ENCODE results near the gene SUGCT. TPM values are rescaled to one million over a fixed set of nuclear protein-coding genes. Genes with fewer than 3 reads are reported as not detected.
"Not testable (repeated sequence)": the region's sequence is repeated elsewhere in the genome, so short reads cannot be mapped to it uniquely, and the experiment has no call there.

SUGCT gene
- polyA plus RNA-seq, 1 of the 3 experiments (the other 2 are of a cell fraction): 53.7 TPM

GRCh38 chr7:40646717-40647116 lies 511.9 kb downstream of the SUGCT start (continued):
- TF ChIP-seq ZBTB33 (IDR thresholded peaks at IDR 0.05; ENCODE audit: borderline replicate concordance, low read depth): no peak
- no peak for TF ChIP-seq RCOR1 (IDR thresholded peaks at IDR 0.05; ENCODE audit: low read length)

- POLR2A ChIA-PET: no interaction called here
- no peaks in the 10 kb centered on the region for H3K27me3 ChIP-seq (ENCODE audit: insufficient read depth)
- DNase-seq: no peak
- no peaks in the 10 kb centered on the region for H3K9me2 ChIP-seq
- peaks cover 0 to 27% of the 10 kb centered on the region in 2 experiments; a peak in 2 of 4 replicates for H3K4me1 ChIP-seq (ENCODE audit: control insufficient read depth in 1 of 2, insufficient read depth in 2 of 2, low read depth in 1 of 2, low read length in 1 of 2)
- peaks cover 8% of the 10 kb centered on the region for H3F3A ChIP-seq (replicated peaks; ENCODE audit: insufficient read depth)
- CTCF ChIA-PET: interaction anchor here (1.6 kb wide), 1 partner anchor 513 kb away, joined by 4 read pairs; the partner anchor contains the start of genes MPLKIP and SUGCT
- no peaks in the 10 kb centered on the region for H4K20me1 ChIP-seq (ENCODE audit: insufficient read depth)
- H3K27ac ChIP-seq (ENCODE audit: low read depth in 2 of 2, low read length in 1 of 2): no peak overlapping the region
- H3K4me3 ChIP-seq (ENCODE audit: low read depth in 2 of 2, low read length in 1 of 2): no peak overlapping the region
- no peaks in the 10 kb centered on the region for H3K9me3 ChIP-seq
- no peak overlapping the region for H3K4me2 ChIP-seq
- H3K79me2 ChIP-seq (ENCODE audit: insufficient read depth): peaks cover 78% of the 10 kb centered on the region; the same call in 1 of the 2 replicates
- TF ChIP-seq JUND (IDR thresholded peaks at IDR 0.05) (peak; percentile 36; the same call in 1 of the 2 replicates), FOSL2 (IDR thresholded peaks at IDR 0.05; ENCODE audit: borderline replicate concordance, low read depth) (peak; percentile 50; the same call in 1 of the 2 replicates), TCF12 (IDR thresholded peaks at IDR 0.05) (0 out of 2 replicates have a peak, but pooled peaks have one; percentile 21), RXRA (IDR thresholded peaks at IDR 0.05; ENCODE audit: borderline replicate concordance, low read depth) (no peak), PBX3 (IDR thresholded peaks at IDR 0.05) (no peak), GABPA (IDR thresholded peaks at IDR 0.05; ENCODE audit: low read depth) (no peak)
- no peak overlapping the region for H3K9ac ChIP-seq
- no peak overlapping the region for H2AFZ ChIP-seq (ENCODE audit: low read depth)
- H3K36me3 ChIP-seq (replicated peaks in 1 of 2; ENCODE audit: control insufficient read depth in 1 of 2, insufficient read depth in 2 of 2, low read length in 1 of 2): peaks cover 4 to 21% of the 10 kb centered on the region in 2 experiments
- 85% methylated on average over 5 of the region's 5 CpGs for whole genome bisulfite sequencing (ENCODE audit: low lambda C conversion rate)
Measured at GRCh38 chr7:40647719-40648118, 512.9 kb downstream of the SUGCT start.

GRCh38 chr7:40649247-40649646 lies 514.4 kb downstream of the SUGCT start:
- DNase-seq: no peak
- no peak overlapping the region for H3K27ac ChIP-seq (ENCODE audit: low read depth in 2 of 2, low read length in 1 of 2)
- ChIA-PET POLR2A (no interaction called here), CTCF (interaction anchor here (1.6 kb wide), 1 partner anchor 515 kb away, joined by 4 read pairs; the partner anchor contains the start of genes MPLKIP and SUGCT)
- no peak overlapping the region for H3K4me2 ChIP-seq
- no peak overlapping the region for H3K9ac ChIP-seq
- no peaks in the 10 kb centered on the region for H3K9me2 ChIP-seq
- H3K27me3 ChIP-seq (ENCODE audit: insufficient read depth): no peaks in the 10 kb centered on the region
- peaks cover 0 to 12% of the 10 kb centered on the region in 2 experiments; a peak in 2 of 4 replicates for H3K4me1 ChIP-seq (ENCODE audit: control insufficient read depth in 1 of 2, insufficient read depth in 2 of 2, low read depth in 1 of 2, low read length in 1 of 2)
- peaks cover 79% of the 10 kb centered on the region; the same call in 1 of the 2 replicates for H3K79me2 ChIP-seq (ENCODE audit: insufficient read depth)
- H2AFZ ChIP-seq (ENCODE audit: low read depth): no peak overlapping the region
- WGBS (ENCODE audit: low lambda C conversion rate): 94% methylated on average over 1 of the region's 1 CpG
- peaks cover 8% of the 10 kb centered on the region for H3F3A ChIP-seq (replicated peaks; ENCODE audit: insufficient read depth)
- TF ChIP-seq ELF1 (IDR thresholded peaks at IDR 0.05): no peak
- TF ChIP-seq POLR2AphosphoS5 (IDR thresholded peaks at IDR 0.05; ENCODE audit: low read depth, low read length): no peak
- no peak for TF ChIP-seq FOXJ3 (CRISPR knock-in tag; IDR thresholded peaks at IDR 0.05)
- TF ChIP-seq RFX5 (IDR thresholded peaks at IDR 0.05; ENCODE audit: low read length): no peak
- no peaks in the 10 kb centered on the region for H3K9me3 ChIP-seq
- H4K20me1 ChIP-seq (ENCODE audit: insufficient read depth): no peaks in the 10 kb centered on the region
- H3K4me3 ChIP-seq (ENCODE audit: low read depth in 2 of 2, low read length in 1 of 2): no peak overlapping the region
- H3K36me3 ChIP-seq (replicated peaks in 1 of 2; ENCODE audit: control insufficient read depth in 1 of 2, insufficient read depth in 2 of 2, low read length in 1 of 2): peaks cover 4 to 30% of the 10 kb centered on the region in 2 experiments

GRCh38 chr7:40650903-40651302 lies 516.1 kb downstream of the SUGCT start:
- DNase-seq; H3K9me3 ChIP-seq; H3K27me3 ChIP-seq (ENCODE audit: insufficient read depth); POLR2A ChIA-PET; H3K4me1 ChIP-seq (ENCODE audit: control insufficient read depth in 1 of 2, insufficient read depth in 2 of 2, low read depth in 1 of 2, low read length in 1 of 2); H3K27ac ChIP-seq (ENCODE audit: low read depth in 2 of 2, low read length in 1 of 2); H3K9ac ChIP-seq; H3F3A ChIP-seq (replicated peaks; ENCODE audit: insufficient read depth); H2AFZ ChIP-seq (ENCODE audit: low read depth); CTCF ChIA-PET; H3K9me2 ChIP-seq; H4K20me1 ChIP-seq (ENCODE audit: insufficient read depth); H3K4me2 ChIP-seq; H3K4me3 ChIP-seq (ENCODE audit: low read depth in 2 of 2, low read length in 1 of 2): not testable (repeated sequence)
- Histone ChIP-seq H3K79me2 (ENCODE audit: insufficient read depth) (peaks cover 77% of the 10 kb centered on the region), H3K36me3 (replicated peaks in 1 of 2; ENCODE audit: control insufficient read depth in 1 of 2, insufficient read depth in 2 of 2, low read length in 1 of 2) (peaks cover 4 to 34% of the 10 kb centered on the region in 2 experiments)
- WGBS (ENCODE audit: low lambda C conversion rate): 62% methylated on average over 1 of the region's 1 CpG

All from SK-N-SH (cell line).